Measurements from ENCODE around the gene CRTAP. TPM values are rescaled to one million over a fixed set of nuclear protein-coding genes. Genes with fewer than 3 reads are reported as not detected.
A peak's percentile ranks its signal among the peaks of the same experiment; 100 is the strongest.

Gene CRTAP
- total and polyA plus RNA-seq, 2 experiments from 2014 or later, result 71.9 to 210 TPM

DNA sequence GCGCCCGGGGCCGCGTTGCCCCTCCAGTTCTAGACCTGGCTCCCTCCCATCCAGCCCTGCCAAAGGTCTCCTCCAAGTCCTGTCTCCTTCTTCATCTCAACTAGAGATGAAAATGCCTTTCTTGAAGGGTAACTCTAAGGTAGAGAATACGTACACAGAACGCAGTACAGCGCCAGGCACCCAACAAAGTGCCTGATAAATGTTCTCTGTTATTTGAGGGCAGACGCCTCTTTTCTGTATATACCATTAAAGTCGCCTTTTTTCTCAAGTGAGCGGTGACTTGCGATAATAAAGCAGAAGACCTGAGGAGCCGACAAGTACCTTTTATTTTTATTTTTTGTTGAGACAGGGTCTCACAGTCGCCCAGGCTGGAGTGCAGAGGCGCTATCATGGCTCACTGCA is 809 bp downstream of the CRTAP start (continued):
- TF ChIP-seq, protein P1, sequence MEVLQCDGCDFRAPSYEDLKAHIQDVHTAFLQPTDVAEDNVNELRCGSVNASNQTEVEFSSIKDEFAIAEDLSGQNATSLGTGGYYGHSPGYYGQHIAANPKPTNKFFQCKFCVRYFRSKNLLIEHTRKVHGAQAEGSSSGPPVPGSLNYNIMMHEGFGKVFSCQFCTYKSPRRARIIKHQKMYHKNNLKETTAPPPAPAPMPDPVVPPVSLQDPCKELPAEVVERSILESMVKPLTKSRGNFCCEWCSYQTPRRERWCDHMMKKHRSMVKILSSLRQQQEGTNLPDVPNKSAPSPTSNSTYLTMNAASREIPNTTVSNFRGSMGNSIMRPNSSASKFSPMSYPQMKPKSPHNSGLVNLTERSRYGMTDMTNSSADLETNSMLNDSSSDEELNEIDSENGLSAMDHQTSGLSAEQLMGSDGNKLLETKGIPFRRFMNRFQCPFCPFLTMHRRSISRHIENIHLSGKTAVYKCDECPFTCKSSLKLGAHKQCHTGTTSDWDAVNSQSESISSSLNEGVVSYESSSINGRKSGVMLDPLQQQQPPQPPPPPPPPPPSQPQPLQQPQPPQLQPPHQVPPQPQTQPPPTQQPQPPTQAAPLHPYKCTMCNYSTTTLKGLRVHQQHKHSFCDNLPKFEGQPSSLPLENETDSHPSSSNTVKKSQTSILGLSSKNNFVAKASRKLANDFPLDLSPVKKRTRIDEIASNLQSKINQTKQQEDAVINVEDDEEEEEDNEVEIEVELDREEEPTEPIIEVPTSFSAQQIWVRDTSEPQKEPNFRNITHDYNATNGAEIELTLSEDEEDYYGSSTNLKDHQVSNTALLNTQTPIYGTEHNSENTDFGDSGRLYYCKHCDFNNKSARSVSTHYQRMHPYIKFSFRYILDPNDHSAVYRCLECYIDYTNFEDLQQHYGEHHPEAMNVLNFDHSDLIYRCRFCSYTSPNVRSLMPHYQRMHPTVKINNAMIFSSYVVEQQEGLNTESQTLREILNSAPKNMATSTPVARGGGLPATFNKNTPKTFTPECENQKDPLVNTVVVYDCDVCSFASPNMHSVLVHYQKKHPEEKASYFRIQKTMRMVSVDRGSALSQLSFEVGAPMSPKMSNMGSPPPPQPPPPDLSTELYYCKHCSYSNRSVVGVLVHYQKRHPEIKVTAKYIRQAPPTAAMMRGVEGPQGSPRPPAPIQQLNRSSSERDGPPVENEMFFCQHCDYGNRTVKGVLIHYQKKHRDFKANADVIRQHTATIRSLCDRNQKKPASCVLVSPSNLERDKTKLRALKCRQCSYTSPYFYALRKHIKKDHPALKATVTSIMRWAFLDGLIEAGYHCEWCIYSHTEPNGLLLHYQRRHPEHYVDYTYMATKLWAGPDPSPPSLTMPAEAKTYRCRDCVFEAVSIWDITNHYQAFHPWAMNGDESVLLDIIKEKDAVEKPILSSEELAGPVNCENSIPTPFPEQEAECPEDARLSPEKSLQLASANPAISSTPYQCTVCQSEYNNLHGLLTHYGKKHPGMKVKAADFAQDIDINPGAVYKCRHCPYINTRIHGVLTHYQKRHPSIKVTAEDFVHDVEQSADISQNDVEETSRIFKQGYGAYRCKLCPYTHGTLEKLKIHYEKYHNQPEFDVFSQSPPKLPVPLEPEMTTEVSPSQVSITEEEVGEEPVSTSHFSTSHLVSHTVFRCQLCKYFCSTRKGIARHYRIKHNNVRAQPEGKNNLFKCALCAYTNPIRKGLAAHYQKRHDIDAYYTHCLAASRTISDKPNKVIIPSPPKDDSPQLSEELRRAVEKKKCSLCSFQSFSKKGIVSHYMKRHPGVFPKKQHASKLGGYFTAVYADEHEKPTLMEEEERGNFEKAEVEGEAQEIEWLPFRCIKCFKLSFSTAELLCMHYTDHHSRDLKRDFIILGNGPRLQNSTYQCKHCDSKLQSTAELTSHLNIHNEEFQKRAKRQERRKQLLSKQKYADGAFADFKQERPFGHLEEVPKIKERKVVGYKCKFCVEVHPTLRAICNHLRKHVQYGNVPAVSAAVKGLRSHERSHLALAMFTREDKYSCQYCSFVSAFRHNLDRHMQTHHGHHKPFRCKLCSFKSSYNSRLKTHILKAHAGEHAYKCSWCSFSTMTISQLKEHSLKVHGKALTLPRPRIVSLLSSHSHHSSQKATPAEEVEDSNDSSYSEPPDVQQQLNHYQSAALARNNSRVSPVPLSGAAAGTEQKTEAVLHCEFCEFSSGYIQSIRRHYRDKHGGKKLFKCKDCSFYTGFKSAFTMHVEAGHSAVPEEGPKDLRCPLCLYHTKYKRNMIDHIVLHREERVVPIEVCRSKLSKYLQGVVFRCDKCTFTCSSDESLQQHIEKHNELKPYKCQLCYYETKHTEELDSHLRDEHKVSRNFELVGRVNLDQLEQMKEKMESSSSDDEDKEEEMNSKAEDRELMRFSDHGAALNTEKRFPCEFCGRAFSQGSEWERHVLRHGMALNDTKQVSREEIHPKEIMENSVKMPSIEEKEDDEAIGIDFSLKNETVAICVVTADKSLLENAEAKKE (CRISPR knock-in tag; IDR thresholded peaks at IDR 0.05), result no peak
- TF ChIP-seq EZH2 (IDR thresholded peaks at IDR 0.05; ENCODE audit: low read depth, unreplicated experiment), result no peak

GRCh38 chr3:33115024-33115768 is 1.4 kb downstream of the CRTAP start:
- peaks cover 26% of the 10 kb centered on the region; the same call in 1 of the 2 replicates for H3K79me2 ChIP-seq (replicated peaks; ENCODE audit: insufficient read depth)
- H3F3A ChIP-seq (replicated peaks; ENCODE audit: low read depth), result peaks cover 8% of the 10 kb centered on the region; the same call in 1 of the 2 replicates
- Mint-ChIP-seq H3K9me3 (peaks cover 5% of the 10 kb centered on the region; the same call in 2 of the 3 replicates), H3K4me1 (peaks cover 14% of the 10 kb centered on the region), H3K27me3 (ENCODE audit: insufficient read depth, low read depth, poor library complexity) (peaks cover 2% of the 10 kb centered on the region), H3K36me3 (ENCODE audit: low read depth) (no peaks in the 10 kb centered on the region; the same call in 1 of the 3 replicates), H3K27ac (no peak overlapping the region), H3K4me3 (peak overlapping the region; percentile 80)
- H3K9me2 ChIP-seq (ENCODE audit: insufficient read depth), result no peaks in the 10 kb centered on the region
- no peaks in the 10 kb centered on the region for H3K36me3 ChIP-seq (ENCODE audit: insufficient read depth)
- peaks cover 15% of the 10 kb centered on the region for H3K4me1 ChIP-seq (ENCODE audit: insufficient read depth)
- H4K20me1 ChIP-seq (replicated peaks; ENCODE audit: insufficient read depth), result no peaks in the 10 kb centered on the region; the same call in none of the 2 replicates
- peak; percentile 26 for DNase-seq (ENCODE audit: low spot score)
- no peak for ATAC-seq
- peak overlapping the region; percentile 90 for H3K4me2 ChIP-seq
- peaks cover 5% of the 10 kb centered on the region; the same call in 1 of the 2 replicates for H3K27me3 ChIP-seq (ENCODE audit: insufficient read depth)
- no peak overlapping the region for H3K27ac ChIP-seq (ENCODE audit: low read depth)
- H3K4me3 ChIP-seq, result peak overlapping the region; percentile 89
- no peak overlapping the region for H2AFZ ChIP-seq
- TF ChIP-seq EZH2 (IDR thresholded peaks at IDR 0.05; ENCODE audit: low read depth, unreplicated experiment) (no peak), POLR2AphosphoS5 (IDR thresholded peaks at IDR 0.05; ENCODE audit: low read depth) (no peak), JUNB (IDR thresholded peaks at IDR 0.05; ENCODE audit: unreplicated experiment) (no peak), NANOG (IDR thresholded peaks at IDR 0.05; ENCODE audit: borderline replicate concordance) (no peak), CREB1 (CRISPR knock-in tag; IDR thresholded peaks at IDR 0.05; ENCODE audit: low read depth) (no peak), ZNF114 (CRISPR knock-in tag; IDR thresholded peaks at IDR 0.05) (no peak)
- TF ChIP-seq, protein P1 (CRISPR knock-in tag; IDR thresholded peaks at IDR 0.05), result no peak
